HTERT RPE-1 (cell line): Measurements from ENCODE around the gene OR1A2.
"Not testable (repeated sequence)": the region's sequence is repeated elsewhere in the genome, so short reads cannot be mapped to it uniquely, and the experiment has no call there.

Experiments used
- in situ Hi-C: fragments of 300-500 bp; cut with MboI; formaldehyde crosslinking; loops from 4 replicates; pipeline ENCODE4 v1.14.3; 2020; ENCODE audit warnings: low sequenced_read_pairs

OR1A2 gene, protein sequence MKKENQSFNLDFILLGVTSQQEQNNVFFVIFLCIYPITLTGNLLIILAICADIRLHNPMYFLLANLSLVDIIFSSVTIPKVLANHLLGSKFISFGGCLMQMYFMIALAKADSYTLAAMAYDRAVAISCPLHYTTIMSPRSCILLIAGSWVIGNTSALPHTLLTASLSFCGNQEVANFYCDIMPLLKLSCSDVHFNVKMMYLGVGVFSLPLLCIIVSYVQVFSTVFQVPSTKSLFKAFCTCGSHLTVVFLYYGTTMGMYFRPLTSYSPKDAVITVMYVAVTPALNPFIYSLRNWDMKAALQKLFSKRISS

DNA sequence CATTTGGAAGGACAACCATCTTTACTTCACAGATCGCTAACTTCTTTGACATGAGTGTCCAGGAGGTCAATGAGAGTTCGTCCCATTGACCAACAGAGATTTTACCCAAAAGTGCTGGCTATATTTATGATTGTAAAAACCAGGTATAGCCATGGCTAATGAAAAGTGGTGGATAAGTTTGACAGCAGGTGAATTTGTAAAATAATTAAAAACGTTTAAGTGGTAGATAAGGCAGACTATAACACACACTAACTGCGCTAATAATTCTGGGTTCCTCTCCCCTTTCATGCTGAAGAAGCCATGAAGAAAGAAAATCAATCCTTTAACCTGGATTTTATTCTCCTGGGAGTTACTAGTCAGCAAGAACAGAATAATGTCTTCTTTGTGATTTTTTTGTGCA lies at the start of gene OR1A2:
Gene OR1A2 (plus strand): TSS at position 301 of the 400 bp plus-strand sequence. CDS start 0 bp downstream, at position 301.
- in situ Hi-C loops: no loop called here

- in situ Hi-C loops: no loop called here
Measured at GRCh38 chr17:3157218-3157617, 40.1 kb upstream of the OR1A2 start.

- in situ Hi-C loops: no loop called here
Measured at GRCh38 chr17:3167574-3167973, 29.7 kb upstream of the OR1A2 start.

GRCh38 chr17:3189961-3190360 lies 7.4 kb upstream of the OR1A2 start:
- in situ Hi-C loops: no loop called here

- in situ Hi-C loops: no loop called here
Measured at GRCh38 chr17:3207367-3207766, 10.0 kb downstream of the OR1A2 start, which contains the start of gene OR1A1. OR1A1 (plus strand) TSS chr17:3207667; CDS start chr17:3215621, 7,954 bp downstream.

DNA sequence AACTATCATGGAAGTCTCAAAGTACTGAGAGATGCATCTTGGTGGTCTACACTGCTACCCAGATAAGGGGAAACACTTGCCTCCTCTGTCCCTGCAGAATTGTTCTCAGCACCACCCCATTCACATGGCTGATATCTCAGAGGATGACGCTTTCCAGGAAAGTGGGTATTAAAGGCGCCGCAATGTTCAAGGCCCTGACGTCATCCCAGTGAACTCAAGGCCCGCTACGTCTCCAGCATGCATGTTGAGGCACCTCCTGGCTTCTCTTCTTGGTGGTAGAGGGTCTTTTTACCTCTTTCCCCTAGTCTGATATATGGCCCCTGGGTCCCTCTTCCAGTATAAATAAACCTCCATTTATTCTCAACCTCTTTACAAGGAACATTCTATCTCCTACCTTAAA lies 11.2 kb downstream of the OR1A2 start:
- in situ Hi-C loops: no loop called here

GRCh38 chr17:3213001-3213400 lies 15.7 kb downstream of the OR1A2 start:
- in situ Hi-C loops: no loop called here

- in situ Hi-C loops: no loop called here
Measured at GRCh38 chr17:3213587-3213986, 16.3 kb downstream of the OR1A2 start.

DNA sequence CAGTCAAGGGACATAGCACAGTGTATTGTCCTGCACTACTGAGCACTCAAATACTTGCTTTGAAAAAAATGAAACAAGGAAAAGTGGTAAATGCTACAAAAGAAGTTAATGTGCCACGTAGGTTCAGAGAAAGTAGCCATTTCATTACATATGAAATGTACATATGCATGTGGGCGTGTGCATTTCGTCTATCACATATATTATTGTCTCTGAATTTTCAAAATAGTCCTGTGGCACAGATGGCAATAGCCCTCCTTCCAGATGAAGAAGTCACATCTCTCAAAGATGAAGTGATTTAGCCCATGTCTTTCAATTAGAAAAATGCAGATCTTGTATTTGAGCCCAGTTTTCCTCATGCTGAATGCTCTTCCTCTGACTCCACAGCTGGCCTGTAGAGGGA lies 22.7 kb downstream of the OR1A2 start:
- in situ Hi-C loops: not testable (repeated sequence)

DNA sequence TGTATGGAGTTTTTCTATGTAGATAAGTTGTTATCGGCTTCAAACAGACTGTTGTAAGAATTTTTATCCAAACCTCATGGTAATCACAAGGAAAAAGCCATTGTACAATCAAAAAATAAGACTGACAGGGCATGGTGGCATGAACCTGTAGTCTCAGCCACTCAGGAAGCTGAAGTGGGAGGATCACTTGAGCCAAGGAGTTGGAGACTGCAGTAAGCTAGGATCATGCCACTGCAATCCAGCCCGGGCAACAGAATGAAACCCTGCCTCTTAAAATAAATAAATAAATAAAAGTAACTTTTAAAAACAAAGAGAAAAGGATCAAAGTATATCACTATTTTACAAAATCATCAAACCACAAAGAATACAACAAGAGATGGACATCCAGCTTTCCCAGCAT lies 24.5 kb downstream of the OR1A2 start:
- in situ Hi-C loops: no loop called here

DNA sequence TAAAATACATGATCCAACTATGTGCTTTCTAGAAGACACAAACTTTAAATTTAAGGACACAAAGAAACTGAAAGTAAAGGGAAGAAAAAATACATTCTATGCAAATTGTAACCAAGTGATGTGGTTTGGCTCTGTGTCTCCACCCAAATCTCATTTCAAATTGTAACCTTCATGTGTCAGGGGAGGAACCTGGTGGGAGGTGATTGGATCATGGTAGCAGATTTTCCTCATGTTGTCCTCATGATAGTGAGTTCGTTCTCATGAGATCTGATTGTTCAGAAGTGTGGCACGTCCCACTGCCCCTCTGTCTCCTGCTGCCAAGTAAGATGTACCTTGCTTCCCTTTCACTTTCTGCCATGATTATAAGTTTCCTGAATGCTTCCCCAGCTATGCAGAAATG lies 25.2 kb downstream of the OR1A2 start:
- in situ Hi-C loops: no loop called here

GRCh38 chr17:3224721-3225352 lies 27.5 kb downstream of the OR1A2 start:
- in situ Hi-C loops: not testable (repeated sequence)

DNA sequence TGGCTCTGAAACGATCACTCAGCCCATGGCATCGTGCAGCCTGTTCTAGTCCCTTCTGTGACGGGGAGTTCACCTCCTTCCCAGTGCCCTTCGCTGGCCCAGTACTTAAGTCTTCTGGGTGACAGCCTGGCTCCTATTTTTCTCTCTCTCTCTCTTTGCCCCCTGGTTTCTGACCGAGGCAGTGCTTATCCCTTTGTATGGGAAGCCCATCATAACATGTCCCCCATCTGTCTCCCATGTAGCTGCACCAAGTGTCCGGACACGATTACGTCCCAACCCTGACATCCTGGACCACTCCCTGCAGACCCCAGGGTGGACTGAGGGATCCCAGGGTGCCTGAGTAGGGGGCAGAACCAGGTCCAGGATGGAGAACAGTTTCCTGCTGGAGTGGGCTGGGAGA lies 35.0 kb downstream of the OR1A2 start:
- in situ Hi-C loops: not testable (repeated sequence)

GRCh38 chr17:3238685-3239084 lies 41.4 kb downstream of the OR1A2 start:
- in situ Hi-C loops: not testable (repeated sequence)

- in situ Hi-C loops: not testable (repeated sequence)
Measured at GRCh38 chr17:3241044-3241443, 43.7 kb downstream of the OR1A2 start.

DNA sequence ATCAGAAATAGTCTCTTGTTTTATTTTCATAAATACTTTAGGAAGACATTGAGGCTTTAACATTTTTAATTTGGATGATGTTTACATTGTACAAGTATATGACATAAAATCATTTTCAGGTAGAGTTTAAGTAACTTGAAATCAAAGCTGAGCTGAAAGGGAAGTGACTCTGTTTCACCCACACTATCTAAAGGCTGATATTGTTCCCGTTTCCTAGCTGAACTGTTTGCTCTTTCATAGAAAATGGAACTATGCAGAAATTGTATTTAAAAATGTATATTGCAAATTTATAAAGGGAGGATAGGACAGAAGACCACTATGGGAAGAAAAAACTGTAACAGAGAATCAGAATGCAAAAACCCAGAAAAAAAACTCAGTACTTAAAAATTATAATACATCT lies 47.5 kb downstream of the OR1A2 start:
- in situ Hi-C loops: not testable (repeated sequence)
